CD14-positive monocyte (primary cell): ENCODE data around the gene BUD23. TPM values are rescaled to one million over a fixed set of nuclear protein-coding genes. Genes with fewer than 3 reads are reported as not detected.
A peak's percentile ranks its signal among the peaks of the same experiment; 100 is the strongest.
"Not testable (repeated sequence)": the region's sequence is repeated elsewhere in the genome, so short reads cannot be mapped to it uniquely, and the experiment has no call there.

ENCODE experiments used
- DNase-seq, 3 donors: peaks; one replicate each; pipeline ENCODE4 v3.0.0-alpha.2; 2011 to 2022
- H2AFZ ChIP-seq: 2 replicates; pipeline ENCODE4 v1.6.0; 2012; ENCODE audit warnings: mild to moderate bottlenecking, low read depth, low read length, inconsistent platforms; ENCODE audit not compliant: insufficient read depth, poor library complexity, severe bottlenecking
- H3K27ac ChIP-seq, 2 donors: 1 replicate in 1 of 2; 2 replicates in 1 of 2; pipeline ENCODE4 v1.5.1; 2012 to 2013; ENCODE audit warnings: low read length in 2 of 2, control low read depth in 1 of 2, inconsistent platforms in 1 of 2, low read depth in 1 of 2, mild to moderate bottlenecking in 1 of 2
- H3K27me3 ChIP-seq, 2 donors: one replicate each; pipeline versions ENCODE4 v1.6.0 to v1.6.1; 2011 to 2013; ENCODE audit warnings: low read length in 2 of 2; ENCODE audit not compliant: control insufficient read depth in 2 of 2, insufficient read depth in 2 of 2
- H3K36me3 ChIP-seq, 2 donors: replicated peaks in 1 of 2; 1 replicate in 1 of 2; 2 replicates in 1 of 2; pipeline versions ENCODE4 v1.5.1 to v1.6.1; 2012 to 2013; ENCODE audit warnings: low read length in 2 of 2, control low read depth in 1 of 2, inconsistent platforms in 1 of 2, mild to moderate bottlenecking in 1 of 2; ENCODE audit not compliant: insufficient read depth in 2 of 2, control insufficient read depth in 1 of 2
- H3K4me1 ChIP-seq, 2 donors: 1 replicate in 1 of 2; 2 replicates in 1 of 2; pipeline versions ENCODE4 v1.5.1 to v1.6.1; 2012 to 2013; ENCODE audit warnings: low read length in 2 of 2, control low read depth in 1 of 2, inconsistent platforms in 1 of 2, mild to moderate bottlenecking in 1 of 2, moderate library complexity in 1 of 2; ENCODE audit not compliant: insufficient read depth in 2 of 2, control insufficient read depth in 1 of 2
- H3K4me2 ChIP-seq: replicated peaks from 2 replicates; pipeline ENCODE3; 2012; ENCODE audit warnings: low read length, moderate library complexity, mild to moderate bottlenecking; ENCODE audit not compliant: poor library complexity, severe bottlenecking; ENCODE audit errors: extremely low read depth
- H3K4me3 ChIP-seq, 3 experiments: fragments of 200-600 bp in 1 of 3; sonication (generic) in 1 of 3; replicated peaks in 1 of 3; 1 replicate in 2 of 3; 2 replicates in 1 of 3; pipeline ENCODE4 v1.5.1; 2011 to 2013; ENCODE audit warnings: low read length in 3 of 3, mild to moderate bottlenecking in 3 of 3, control low read depth in 2 of 3, low read depth in 2 of 3, inconsistent platforms in 1 of 3, moderate library complexity in 1 of 3
- H3K79me2 ChIP-seq: 2 replicates; pipeline ENCODE4 v1.6.0; 2012; ENCODE audit warnings: mild to moderate bottlenecking, control low read depth, inconsistent platforms, low read length, moderate library complexity; ENCODE audit not compliant: insufficient read depth
- H3K9ac ChIP-seq: 2 replicates; pipeline ENCODE4 v1.6.0; 2017; ENCODE audit warnings: low read length, mild to moderate bottlenecking; ENCODE audit not compliant: insufficient read depth, poor library complexity, severe bottlenecking
- H3K9me3 ChIP-seq, 2 donors: replicated peaks in 1 of 2; 1 replicate in 1 of 2; 2 replicates in 1 of 2; pipeline versions ENCODE4 v1.5.1 to v1.6.1; 2012 to 2013; ENCODE audit warnings: low read length in 2 of 2, control low read depth in 1 of 2; ENCODE audit not compliant: control insufficient read depth in 1 of 2, insufficient read depth in 1 of 2
- H4K20me1 ChIP-seq: 2 replicates; pipeline ENCODE4 v1.6.0; 2012; ENCODE audit warnings: mild to moderate bottlenecking, low read length, control low read depth, moderate library complexity; ENCODE audit not compliant: insufficient read depth
- H3K27ac Mint-ChIP-seq, 7 donors: one replicate each; pipeline ENCODE4 v1.8.0; 2020; ENCODE audit warnings: mild to moderate bottlenecking in 7 of 7, mixed read lengths in 7 of 7, moderate library complexity in 6 of 7, inconsistent platforms in 2 of 7
- H3K27me3 Mint-ChIP-seq, 3 donors: one replicate each; pipeline ENCODE4 v1.8.0; 2021 to 2022; ENCODE audit warnings: low read depth in 3 of 3, mild to moderate bottlenecking in 3 of 3, mixed read lengths in 3 of 3, moderate library complexity in 3 of 3, inconsistent platforms in 1 of 3
- H3K36me3 Mint-ChIP-seq, 2 donors: one replicate each; pipeline ENCODE4 v1.8.0; 2020; ENCODE audit warnings: mixed read lengths in 2 of 2, inconsistent platforms in 1 of 2, mild to moderate bottlenecking in 1 of 2
- H3K4me1 Mint-ChIP-seq: one replicate; pipeline ENCODE4 v1.8.0; 2020; ENCODE audit warnings: mild to moderate bottlenecking, mixed read lengths
- H3K4me3 Mint-ChIP-seq, 2 donors: one replicate each; pipeline ENCODE4 v1.8.0; 2020; ENCODE audit warnings: mild to moderate bottlenecking in 2 of 2, mixed read lengths in 2 of 2, moderate library complexity in 1 of 2
- H3K9me3 Mint-ChIP-seq, 7 donors: one replicate each; pipeline ENCODE4 v1.8.0; 2020 to 2022; ENCODE audit warnings: mixed read lengths in 7 of 7, mild to moderate bottlenecking in 6 of 7, moderate library complexity in 6 of 7, inconsistent platforms in 2 of 7
- WGBS: methylation state at CpG from one replicate; pipeline ENCODE4 v1.1.5; 2013; ENCODE audit warnings: missing lambda C conversion rate; ENCODE audit not compliant: insufficient coverage; 5-methylcytosine and 5-hydroxymethylcytosine counted together
- intact Hi-C, 2 donors: fragments of 100-400 bp; cut with micrococcal nuclease; formaldehyde crosslinking; loops; one replicate each; pipeline versions ENCODE4 v1.15.0 to v1.15.1; 2023
- polyA plus RNA-seq, 3 donors: library from polyadenylated mRNA; depleted of rRNA in 1 of 3; unstranded in 2 of 3; stranded (reverse) in 1 of 3; fragments of 300-500 nt in 2 of 3; fragments of >200 nt in 1 of 3; fragmentation: Illumina TruSeq in 2 of 3; gene quantifications; 1 replicate in 2 of 3; 2 replicates in 1 of 3; pipeline ENCODE4 v1.2.3, GENCODE V29; 2012 to 2021
- TF ChIP-seq, protein P1 (sequence below): fragments of 200-600 bp; IDR thresholded peaks from one replicate; pipeline ENCODE4 v1.8.0; 2022; ENCODE audit warnings: antibody characterized with exemption, mild to moderate bottlenecking

Gene BUD23
- polyA plus RNA-seq, 3 donors, result 44.5 to 51.9 (median 51.1) TPM

DNA sequence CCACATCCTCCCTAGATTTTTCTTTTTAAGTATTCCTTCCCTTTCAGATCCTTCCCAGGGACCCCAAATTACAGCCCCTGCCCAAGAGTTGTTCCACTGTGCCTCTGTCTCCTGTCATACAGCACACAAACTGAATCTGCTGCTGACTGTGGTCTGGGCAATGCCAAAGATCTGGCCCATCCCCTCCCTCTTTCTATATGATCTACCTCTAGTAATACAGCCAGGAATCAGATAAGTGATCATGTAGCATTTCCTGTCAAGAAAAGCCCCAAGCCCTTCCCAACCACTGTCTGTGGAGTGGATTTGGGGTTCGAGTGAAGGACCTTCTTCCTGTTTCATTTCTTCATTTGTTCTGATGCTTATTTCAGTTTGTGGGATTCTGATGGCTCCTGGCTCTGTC, 29.4 kb downstream of the BUD23 start:
- H3K4me1 ChIP-seq, result peaks cover 20 to 25% of the 10 kb centered on the region in 2 donors
- Mint-ChIP-seq H3K36me3 (peaks cover 2 to 16% of the 10 kb centered on the region in 2 donors), H3K27ac (peak overlapping the region in 2 of 7 donors; percentile 61 to 79), H3K4me3 (peak overlapping the region in 1 of 2 donors; percentile 75), H3K27me3 (peaks cover 85 to 95% (median 93%) of the 10 kb centered on the region in 3 donors), H3K4me1 (peaks cover 27% of the 10 kb centered on the region), H3K9me3 (peaks cover 0 to 25% (median 3%) of the 10 kb centered on the region in 7 donors)
- H2AFZ ChIP-seq, result no peak overlapping the region
- no peak overlapping the region for H3K4me3 ChIP-seq
- TF ChIP-seq, protein P1, sequence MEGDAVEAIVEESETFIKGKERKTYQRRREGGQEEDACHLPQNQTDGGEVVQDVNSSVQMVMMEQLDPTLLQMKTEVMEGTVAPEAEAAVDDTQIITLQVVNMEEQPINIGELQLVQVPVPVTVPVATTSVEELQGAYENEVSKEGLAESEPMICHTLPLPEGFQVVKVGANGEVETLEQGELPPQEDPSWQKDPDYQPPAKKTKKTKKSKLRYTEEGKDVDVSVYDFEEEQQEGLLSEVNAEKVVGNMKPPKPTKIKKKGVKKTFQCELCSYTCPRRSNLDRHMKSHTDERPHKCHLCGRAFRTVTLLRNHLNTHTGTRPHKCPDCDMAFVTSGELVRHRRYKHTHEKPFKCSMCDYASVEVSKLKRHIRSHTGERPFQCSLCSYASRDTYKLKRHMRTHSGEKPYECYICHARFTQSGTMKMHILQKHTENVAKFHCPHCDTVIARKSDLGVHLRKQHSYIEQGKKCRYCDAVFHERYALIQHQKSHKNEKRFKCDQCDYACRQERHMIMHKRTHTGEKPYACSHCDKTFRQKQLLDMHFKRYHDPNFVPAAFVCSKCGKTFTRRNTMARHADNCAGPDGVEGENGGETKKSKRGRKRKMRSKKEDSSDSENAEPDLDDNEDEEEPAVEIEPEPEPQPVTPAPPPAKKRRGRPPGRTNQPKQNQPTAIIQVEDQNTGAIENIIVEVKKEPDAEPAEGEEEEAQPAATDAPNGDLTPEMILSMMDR, result no peak
- intact Hi-C loops, result no loop called here
- H4K20me1 ChIP-seq, result no peaks in the 10 kb centered on the region
- H3K9ac ChIP-seq, result no peak overlapping the region
- no peak overlapping the region for H3K27ac ChIP-seq
- no peaks in the 10 kb centered on the region for H3K79me2 ChIP-seq
- peaks cover 0 to 13% of the 10 kb centered on the region in 2 donors for H3K9me3 ChIP-seq
- peaks cover 29 to 90% of the 10 kb centered on the region in 2 donors for H3K27me3 ChIP-seq
- no peak overlapping the region for H3K4me2 ChIP-seq
- no peak for DNase-seq
- no CpG with 5 or more reads among the region's 1 CpG for WGBS
- no peaks in the 10 kb centered on the region for H3K36me3 ChIP-seq

DNA sequence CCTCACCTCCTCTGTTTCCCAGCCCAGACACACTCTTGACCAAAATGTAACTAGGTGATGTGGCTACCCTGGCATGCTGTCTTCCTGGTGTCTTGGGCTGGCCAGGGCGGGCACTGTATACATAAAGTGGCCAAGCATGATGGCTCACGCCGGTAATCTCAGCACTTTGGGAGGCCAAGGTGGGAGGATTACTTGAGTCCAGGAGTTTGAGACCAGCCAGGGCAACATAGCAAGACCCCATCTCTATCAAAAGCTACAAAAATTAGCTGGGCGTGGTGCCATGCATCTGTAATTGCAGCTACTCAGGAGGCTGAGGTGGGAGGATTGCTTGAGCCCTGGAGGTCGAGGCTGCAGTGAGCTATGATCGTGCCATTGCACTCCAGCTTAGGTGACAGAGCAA, 29.9 kb downstream of the BUD23 start:
- H3K27ac Mint-ChIP-seq, result peak overlapping the region in 1 of 7 donors; percentile 79
- H3K4me2 ChIP-seq, H3K36me3 ChIP-seq, H2AFZ ChIP-seq, H3K4me3 ChIP-seq, H3K9ac ChIP-seq, H4K20me1 ChIP-seq, intact Hi-C loops, DNase-seq, H3K79me2 ChIP-seq, H3K27ac ChIP-seq: not testable (repeated sequence)
- Histone ChIP-seq H3K27me3 (peaks cover 29 to 93% of the 10 kb centered on the region in 2 donors), H3K9me3 (peaks cover 0 to 13% of the 10 kb centered on the region in 2 donors), H3K4me1 (peaks cover 25 to 30% of the 10 kb centered on the region in 2 donors)
- peaks cover 86 to 95% (median 93%) of the 10 kb centered on the region in 3 donors for H3K27me3 Mint-ChIP-seq
- peaks cover 2 to 16% of the 10 kb centered on the region in 2 donors for H3K36me3 Mint-ChIP-seq
- 87% methylated on average over 6 of the region's 6 CpGs for WGBS
- H3K9me3 Mint-ChIP-seq, result peaks cover 0 to 22% (median 3%) of the 10 kb centered on the region in 7 donors
- peak overlapping the region in 1 of 2 donors; percentile 75 for H3K4me3 Mint-ChIP-seq
- peaks cover 32% of the 10 kb centered on the region for H3K4me1 Mint-ChIP-seq
